Measurements from ENCODE around the gene TMEM179.

DNA sequence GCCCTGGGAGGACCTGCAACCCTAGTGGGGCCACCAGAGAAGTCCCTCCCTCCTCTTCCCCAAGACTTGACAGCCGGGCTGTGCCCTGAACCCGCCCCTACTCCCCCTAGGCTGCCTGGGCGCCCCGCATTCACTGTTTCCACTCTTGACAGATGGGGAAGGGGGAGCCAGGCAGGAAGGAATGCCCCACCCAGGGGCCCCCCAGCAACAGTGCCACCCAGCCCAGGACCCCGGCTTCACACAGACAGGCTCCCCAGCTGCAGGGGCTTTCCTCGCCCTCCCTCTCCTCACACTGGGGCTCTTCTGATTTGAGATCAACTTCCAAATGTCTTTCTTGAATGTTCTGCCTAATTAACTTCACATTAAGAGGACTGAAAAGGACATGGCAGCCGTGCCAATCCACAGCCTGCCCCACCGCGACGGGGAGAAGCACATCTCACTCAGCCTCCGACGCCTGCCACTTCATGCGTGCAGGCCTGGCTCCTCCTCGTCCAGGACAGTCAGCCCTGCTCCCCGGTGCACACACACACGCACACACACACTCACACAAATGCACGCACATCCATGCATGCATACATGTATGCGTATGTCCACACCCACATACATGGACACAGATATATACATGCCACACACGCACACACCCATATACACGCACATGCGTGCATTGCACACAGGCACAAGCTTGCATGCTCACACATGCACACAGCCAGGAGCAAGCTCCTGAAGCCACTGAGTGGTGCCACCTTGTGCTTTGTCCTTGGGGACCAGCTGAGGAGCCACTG is 44.6 kb downstream of the TMEM179 start:
- TF ChIP-seq, protein P1, sequence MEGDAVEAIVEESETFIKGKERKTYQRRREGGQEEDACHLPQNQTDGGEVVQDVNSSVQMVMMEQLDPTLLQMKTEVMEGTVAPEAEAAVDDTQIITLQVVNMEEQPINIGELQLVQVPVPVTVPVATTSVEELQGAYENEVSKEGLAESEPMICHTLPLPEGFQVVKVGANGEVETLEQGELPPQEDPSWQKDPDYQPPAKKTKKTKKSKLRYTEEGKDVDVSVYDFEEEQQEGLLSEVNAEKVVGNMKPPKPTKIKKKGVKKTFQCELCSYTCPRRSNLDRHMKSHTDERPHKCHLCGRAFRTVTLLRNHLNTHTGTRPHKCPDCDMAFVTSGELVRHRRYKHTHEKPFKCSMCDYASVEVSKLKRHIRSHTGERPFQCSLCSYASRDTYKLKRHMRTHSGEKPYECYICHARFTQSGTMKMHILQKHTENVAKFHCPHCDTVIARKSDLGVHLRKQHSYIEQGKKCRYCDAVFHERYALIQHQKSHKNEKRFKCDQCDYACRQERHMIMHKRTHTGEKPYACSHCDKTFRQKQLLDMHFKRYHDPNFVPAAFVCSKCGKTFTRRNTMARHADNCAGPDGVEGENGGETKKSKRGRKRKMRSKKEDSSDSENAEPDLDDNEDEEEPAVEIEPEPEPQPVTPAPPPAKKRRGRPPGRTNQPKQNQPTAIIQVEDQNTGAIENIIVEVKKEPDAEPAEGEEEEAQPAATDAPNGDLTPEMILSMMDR (IDR thresholded peaks at IDR 0.05; ENCODE audit: low read depth, low read length): no peak
- no peak for TF ChIP-seq POLR2A (IDR thresholded peaks at IDR 0.05; ENCODE audit: extremely low read depth, insufficient read length)
